GM12873 (cell line): ENCODE results near the gene USH2A.

Experiments
- CTCF ChIP-seq: IDR thresholded peaks from 2 replicates; pipeline ENCODE4 v1.5.1; 2012; ENCODE audit warnings: low read depth, mild to moderate bottlenecking, moderate library complexity, low read length, control low read depth; ENCODE audit not compliant: insufficient read depth; ENCODE audit errors: missing control alignments

The USH2A gene

GRCh38 chr1:215865060-215865459, 558.2 kb downstream of the USH2A start:
- no peak for TF ChIP-seq CTCF

- TF ChIP-seq CTCF = no peak
Measured at GRCh38 chr1:215863796-215864195, 559.5 kb downstream of the USH2A start.

GRCh38 chr1:215860833-215861232, 562.4 kb downstream of the USH2A start:
- no peak for TF ChIP-seq CTCF

GRCh38 chr1:215857317-215857716, 565.9 kb downstream of the USH2A start:
- no peak for TF ChIP-seq CTCF

- no peak for TF ChIP-seq CTCF
Measured at GRCh38 chr1:215845234-215845891, 577.9 kb downstream of the USH2A start.

- TF ChIP-seq CTCF = no peak
Measured at GRCh38 chr1:215844777-215845176, 578.5 kb downstream of the USH2A start.

- TF ChIP-seq CTCF = no peak
Measured at GRCh38 chr1:215844266-215844665, 579.0 kb downstream of the USH2A start.
